ENCODE results near the gene ARHGAP18.

- no peak for TF ChIP-seq CTCF (IDR thresholded peaks at IDR 0.05)
- no peak for TF ChIP-seq TCF12 (IDR thresholded peaks at IDR 0.05)
- no peak for TF ChIP-seq USF2 (IDR thresholded peaks at IDR 0.05; ENCODE audit: borderline replicate concordance, low read depth, low read length)
- no peak for TF ChIP-seq YY1 (IDR thresholded peaks at IDR 0.05; ENCODE audit: low read depth)
- no peak for TF ChIP-seq POLR2AphosphoS5 (IDR thresholded peaks at IDR 0.05; ENCODE audit: low read depth, low read length)
- TF ChIP-seq GABPA (IDR thresholded peaks at IDR 0.05; ENCODE audit: low read depth): no peak
- TF ChIP-seq NRF1 (IDR thresholded peaks at IDR 0.05; ENCODE audit: low read depth, low read length): no peak
- no peak for TF ChIP-seq ZBTB33 (IDR thresholded peaks at IDR 0.05; ENCODE audit: borderline replicate concordance, low read depth)
- TF ChIP-seq FOSL2 (IDR thresholded peaks at IDR 0.05; ENCODE audit: borderline replicate concordance, low read depth): no peak
Measured at GRCh38 chr6:129670634-129671033, 39.3 kb downstream of the ARHGAP18 start.

Data from SK-N-SH (cell line).